ENCODE measurements around the gene HACL1.

DNA sequence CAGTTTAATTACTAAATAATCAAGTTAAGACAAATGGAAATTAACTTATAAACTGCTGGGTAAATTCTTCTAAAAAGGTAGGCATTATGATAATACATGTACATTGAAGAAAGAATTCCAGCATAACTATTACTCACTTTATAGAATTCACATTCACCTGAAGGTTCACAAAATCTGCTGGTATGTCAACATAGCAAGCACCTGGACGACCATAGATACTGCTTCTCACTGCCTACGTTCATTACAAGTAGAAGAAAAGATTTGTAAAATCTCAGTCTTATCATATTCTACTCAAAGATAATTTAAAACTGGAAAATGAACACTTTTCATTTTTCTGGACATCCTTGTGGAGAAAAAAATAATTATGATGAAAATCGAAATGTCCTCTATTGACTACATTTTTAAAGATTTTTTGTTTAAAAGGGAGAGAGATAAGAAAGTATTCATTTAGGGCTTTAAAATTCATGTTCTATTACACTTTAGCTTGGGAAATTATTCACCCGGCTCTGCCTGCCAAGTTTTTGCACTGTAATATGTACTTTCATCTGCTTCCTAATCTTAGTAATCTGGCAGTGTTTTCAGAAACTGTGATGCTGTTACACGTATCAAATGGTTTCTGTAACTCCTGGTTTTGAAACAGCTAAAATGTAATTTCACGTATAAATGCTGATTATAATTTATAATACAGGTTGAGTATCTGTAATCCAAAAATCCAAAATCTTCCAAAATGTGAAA is 16.1 kb downstream of the HACL1 start:
- TF ChIP-seq CTCF (IDR thresholded peaks at IDR 0.05; ENCODE audit: poor library complexity), result no peak
- TF ChIP-seq EZH2 (IDR thresholded peaks at IDR 0.05; ENCODE audit: borderline replicate concordance), result no peak
- no peak for TF ChIP-seq EZH2phosphoT487 (IDR thresholded peaks at IDR 0.05; ENCODE audit: low read depth, severe bottlenecking, unreplicated experiment)

All from hepatocyte (in vitro differentiated cells).